HepG2 (cell line): ENCODE results near the gene CHRD. TPM values are rescaled to one million over a fixed set of nuclear protein-coding genes. Genes with fewer than 3 reads are reported as not detected.
A peak's percentile ranks its signal among the peaks of the same experiment; 100 is the strongest.

ENCODE experiments used
- AGO2 ChIP-seq: fragments of 200-400 bp; formaldehyde crosslinking; optimal IDR thresholded peaks from 2 replicates; pipeline ENCODE3; 2017; ENCODE audit warnings: mild to moderate bottlenecking, low read depth, low read length, moderate library complexity
- CBX5 ChIP-seq: sonication (generic); formaldehyde crosslinking; IDR thresholded peaks from 2 replicates; pipeline ENCODE4 v1.4.0; 2020; ENCODE audit warnings: missing genetic modification reagents, borderline replicate concordance
- HES4 ChIP-seq: sonication (generic); formaldehyde crosslinking; IDR thresholded peaks from 2 replicates; pipeline ENCODE4 v1.9.0; 2021; ENCODE audit warnings: mild to moderate bottlenecking, missing genetic modification reagents, borderline replicate concordance
- RBFOX2 ChIP-seq: fragments of 200-400 bp; formaldehyde crosslinking; IDR thresholded peaks from 2 replicates; pipeline ENCODE4 v1.6.1; 2017; ENCODE audit warnings: low read depth, mild to moderate bottlenecking, low read length
- RELA ChIP-seq: sonication (generic); formaldehyde crosslinking; IDR thresholded peaks from 2 replicates; pipeline ENCODE4 v1.4.0; 2020; ENCODE audit warnings: missing genetic modification reagents
- TOE1 ChIP-seq: sonication (generic); formaldehyde crosslinking; IDR thresholded peaks from 2 replicates; pipeline ENCODE4 v1.4.0; 2020; ENCODE audit warnings: mild to moderate bottlenecking, missing genetic modification reagents
- ZNF33A ChIP-seq: sonication (generic); formaldehyde crosslinking; IDR thresholded peaks from 2 replicates; pipeline ENCODE4 v1.5.1; 2020; ENCODE audit warnings: missing genetic modification reagents, mild to moderate bottlenecking, moderate library complexity, borderline replicate concordance
- ZNF430 ChIP-seq: sonication (generic); formaldehyde crosslinking; IDR thresholded peaks from 2 replicates; pipeline ENCODE4 v1.9.0; 2021; ENCODE audit warnings: mild to moderate bottlenecking, missing genetic modification reagents
- ZNF644 ChIP-seq: IDR thresholded peaks from 2 replicates; pipeline ENCODE4 v1.6.1; 2016; ENCODE audit warnings: low read depth
- ZNF672 ChIP-seq: sonication (generic); formaldehyde crosslinking; IDR thresholded peaks from 2 replicates; pipeline ENCODE4 v1.8.1; 2022; ENCODE audit warnings: missing genetic modification reagents
- polyA plus RNA-seq, 8 experiments: library from polyadenylated mRNA; depleted of rRNA in 3 of 8; stranded (reverse) in 7 of 8; unstranded in 1 of 8; fragments of >200 nt; fragmentation: Illumina TruSeq in 4 of 8; extraction: Trizol in 4 of 8; gene quantifications; 2 replicates each; pipeline versions ENCODE4 v1.2.1 to v1.2.3, GENCODE V29; 2011 to 2016; ENCODE audit warnings: low read depth in 4 of 8, missing spikeins in 1 of 8, mixed read lengths in 1 of 8; ENCODE audit not compliant: insufficient read depth in 1 of 8
- total RNA-seq, 5 experiments: library from RNA; depleted of rRNA; stranded (reverse); fragments of >200 nt; fragmentation: Illumina TruSeq; extraction: Trizol; gene quantifications; 2 replicates each; pipeline ENCODE4 v1.2.3, GENCODE V29; 2016; ENCODE audit warnings: low read depth in 1 of 5
- TF ChIP-seq, protein P1 (sequence below): sonication (generic); formaldehyde crosslinking; IDR thresholded peaks from 2 replicates; pipeline ENCODE4 v1.4.0; 2020; ENCODE audit warnings: low read depth, missing genetic modification reagents
- TF ChIP-seq, protein P2 (sequence below): sonication (generic); formaldehyde crosslinking; IDR thresholded peaks from 2 replicates; pipeline ENCODE4 v1.8.1; 2023; ENCODE audit warnings: mild to moderate bottlenecking, missing genetic modification reagents
- TF ChIP-seq, protein P3 (sequence below): sonication (generic); formaldehyde crosslinking; IDR thresholded peaks from 2 replicates; pipeline ENCODE4 v1.5.1; 2020; ENCODE audit warnings: mild to moderate bottlenecking, missing genetic modification reagents, moderate library complexity
- TF ChIP-seq, protein P4 (sequence below), 2 experiments: fragments of 450-650 bp in 1 of 2; sonication (generic) in 1 of 2; formaldehyde crosslinking; IDR thresholded peaks; 2 replicates each; pipeline versions ENCODE4 v1.5.0 to v1.8.0; 2020 to 2022; ENCODE audit warnings: mild to moderate bottlenecking in 1 of 2, missing genetic modification reagents in 1 of 2
- TF ChIP-seq, protein P5 (sequence below): sonication (generic); formaldehyde crosslinking; IDR thresholded peaks from 2 replicates; pipeline ENCODE4 v1.4.0; 2020; ENCODE audit warnings: missing genetic modification reagents

CHRD gene
- total and polyA plus RNA-seq, 2 of the 13 experiments (the other 11 are each of a cell fraction or from before 2014, with no cell fraction given): 22.2 to 35.2 TPM

DNA sequence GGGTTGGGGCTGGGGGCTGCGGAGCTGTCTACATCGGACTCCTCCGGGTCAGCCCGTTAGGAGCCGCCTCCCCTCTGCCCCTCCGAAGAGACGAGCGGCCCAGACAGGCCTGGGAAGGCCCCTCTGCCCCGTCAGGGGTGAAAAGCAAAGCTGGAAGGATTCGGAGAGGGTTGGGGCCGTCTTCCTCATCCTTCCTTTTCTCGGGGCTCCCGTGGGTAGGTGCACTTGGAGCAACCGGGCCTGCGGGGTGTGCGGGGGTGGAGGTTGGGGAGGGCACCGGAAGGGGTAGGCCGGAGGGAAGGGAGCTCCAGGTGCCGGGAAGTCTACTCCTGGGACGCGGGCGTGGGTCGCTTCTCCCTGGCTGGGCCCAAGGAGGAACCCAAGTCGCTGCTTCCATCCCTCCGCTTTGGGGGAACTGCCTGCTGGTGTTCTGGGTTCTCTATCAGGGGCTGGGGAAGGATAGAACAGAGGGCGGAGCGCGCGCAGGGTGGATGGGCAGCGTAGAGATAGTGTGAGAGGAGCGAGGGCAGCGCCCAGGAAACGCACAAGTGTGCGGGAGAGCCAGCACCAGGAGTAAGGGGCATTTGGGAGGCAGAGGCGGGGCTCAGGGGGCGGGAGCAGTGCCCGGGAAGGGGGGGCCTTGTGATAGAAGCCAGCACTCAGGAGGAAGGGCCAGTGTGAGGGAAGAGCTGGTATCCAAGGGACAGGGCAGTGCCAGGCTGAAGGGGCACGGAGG lies 17.8 kb upstream of the CHRD start (continued):
- TF ChIP-seq, protein P1, sequence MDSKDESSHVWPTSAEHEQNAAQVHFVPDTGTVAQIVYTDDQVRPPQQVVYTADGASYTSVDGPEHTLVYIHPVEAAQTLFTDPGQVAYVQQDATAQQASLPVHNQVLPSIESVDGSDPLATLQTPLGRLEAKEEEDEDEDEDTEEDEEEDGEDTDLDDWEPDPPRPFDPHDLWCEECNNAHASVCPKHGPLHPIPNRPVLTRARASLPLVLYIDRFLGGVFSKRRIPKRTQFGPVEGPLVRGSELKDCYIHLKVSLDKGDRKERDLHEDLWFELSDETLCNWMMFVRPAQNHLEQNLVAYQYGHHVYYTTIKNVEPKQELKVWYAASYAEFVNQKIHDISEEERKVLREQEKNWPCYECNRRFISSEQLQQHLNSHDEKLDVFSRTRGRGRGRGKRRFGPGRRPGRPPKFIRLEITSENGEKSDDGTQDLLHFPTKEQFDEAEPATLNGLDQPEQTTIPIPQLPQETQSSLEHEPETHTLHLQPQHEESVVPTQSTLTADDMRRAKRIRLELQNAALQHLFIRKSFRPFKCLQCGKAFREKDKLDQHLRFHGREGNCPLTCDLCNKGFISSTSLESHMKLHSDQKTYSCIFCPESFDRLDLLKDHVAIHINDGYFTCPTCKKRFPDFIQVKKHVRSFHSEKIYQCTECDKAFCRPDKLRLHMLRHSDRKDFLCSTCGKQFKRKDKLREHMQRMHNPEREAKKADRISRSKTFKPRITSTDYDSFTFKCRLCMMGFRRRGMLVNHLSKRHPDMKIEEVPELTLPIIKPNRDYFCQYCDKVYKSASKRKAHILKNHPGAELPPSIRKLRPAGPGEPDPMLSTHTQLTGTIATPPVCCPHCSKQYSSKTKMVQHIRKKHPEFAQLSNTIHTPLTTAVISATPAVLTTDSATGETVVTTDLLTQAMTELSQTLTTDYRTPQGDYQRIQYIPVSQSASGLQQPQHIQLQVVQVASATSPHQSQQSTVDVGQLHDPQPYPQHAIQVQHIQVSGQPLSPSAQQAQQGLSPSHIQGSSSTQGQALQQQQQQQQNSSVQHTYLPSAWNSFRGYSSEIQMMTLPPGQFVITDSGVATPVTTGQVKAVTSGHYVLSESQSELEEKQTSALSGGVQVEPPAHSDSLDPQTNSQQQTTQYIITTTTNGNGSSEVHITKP: no peak
- TF ChIP-seq, protein P2, sequence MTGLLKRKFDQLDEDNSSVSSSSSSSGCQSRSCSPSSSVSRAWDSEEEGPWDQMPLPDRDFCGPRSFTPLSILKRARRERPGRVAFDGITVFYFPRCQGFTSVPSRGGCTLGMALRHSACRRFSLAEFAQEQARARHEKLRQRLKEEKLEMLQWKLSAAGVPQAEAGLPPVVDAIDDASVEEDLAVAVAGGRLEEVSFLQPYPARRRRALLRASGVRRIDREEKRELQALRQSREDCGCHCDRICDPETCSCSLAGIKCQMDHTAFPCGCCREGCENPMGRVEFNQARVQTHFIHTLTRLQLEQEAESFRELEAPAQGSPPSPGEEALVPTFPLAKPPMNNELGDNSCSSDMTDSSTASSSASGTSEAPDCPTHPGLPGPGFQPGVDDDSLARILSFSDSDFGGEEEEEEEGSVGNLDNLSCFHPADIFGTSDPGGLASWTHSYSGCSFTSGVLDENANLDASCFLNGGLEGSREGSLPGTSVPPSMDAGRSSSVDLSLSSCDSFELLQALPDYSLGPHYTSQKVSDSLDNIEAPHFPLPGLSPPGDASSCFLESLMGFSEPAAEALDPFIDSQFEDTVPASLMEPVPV: 0 out of 2 replicates have a peak, but pooled peaks have one; percentile 7
- TF ChIP-seq AGO2: peak; percentile 88
- no peak for TF ChIP-seq RELA
- TF ChIP-seq TOE1 (CRISPR knock-in tag): no peak
- TF ChIP-seq ZNF430 (CRISPR knock-in tag): no peak
- TF ChIP-seq RBFOX2: no peak
- no peak for TF ChIP-seq CBX5 (CRISPR knock-in tag)
- TF ChIP-seq, protein P3, sequence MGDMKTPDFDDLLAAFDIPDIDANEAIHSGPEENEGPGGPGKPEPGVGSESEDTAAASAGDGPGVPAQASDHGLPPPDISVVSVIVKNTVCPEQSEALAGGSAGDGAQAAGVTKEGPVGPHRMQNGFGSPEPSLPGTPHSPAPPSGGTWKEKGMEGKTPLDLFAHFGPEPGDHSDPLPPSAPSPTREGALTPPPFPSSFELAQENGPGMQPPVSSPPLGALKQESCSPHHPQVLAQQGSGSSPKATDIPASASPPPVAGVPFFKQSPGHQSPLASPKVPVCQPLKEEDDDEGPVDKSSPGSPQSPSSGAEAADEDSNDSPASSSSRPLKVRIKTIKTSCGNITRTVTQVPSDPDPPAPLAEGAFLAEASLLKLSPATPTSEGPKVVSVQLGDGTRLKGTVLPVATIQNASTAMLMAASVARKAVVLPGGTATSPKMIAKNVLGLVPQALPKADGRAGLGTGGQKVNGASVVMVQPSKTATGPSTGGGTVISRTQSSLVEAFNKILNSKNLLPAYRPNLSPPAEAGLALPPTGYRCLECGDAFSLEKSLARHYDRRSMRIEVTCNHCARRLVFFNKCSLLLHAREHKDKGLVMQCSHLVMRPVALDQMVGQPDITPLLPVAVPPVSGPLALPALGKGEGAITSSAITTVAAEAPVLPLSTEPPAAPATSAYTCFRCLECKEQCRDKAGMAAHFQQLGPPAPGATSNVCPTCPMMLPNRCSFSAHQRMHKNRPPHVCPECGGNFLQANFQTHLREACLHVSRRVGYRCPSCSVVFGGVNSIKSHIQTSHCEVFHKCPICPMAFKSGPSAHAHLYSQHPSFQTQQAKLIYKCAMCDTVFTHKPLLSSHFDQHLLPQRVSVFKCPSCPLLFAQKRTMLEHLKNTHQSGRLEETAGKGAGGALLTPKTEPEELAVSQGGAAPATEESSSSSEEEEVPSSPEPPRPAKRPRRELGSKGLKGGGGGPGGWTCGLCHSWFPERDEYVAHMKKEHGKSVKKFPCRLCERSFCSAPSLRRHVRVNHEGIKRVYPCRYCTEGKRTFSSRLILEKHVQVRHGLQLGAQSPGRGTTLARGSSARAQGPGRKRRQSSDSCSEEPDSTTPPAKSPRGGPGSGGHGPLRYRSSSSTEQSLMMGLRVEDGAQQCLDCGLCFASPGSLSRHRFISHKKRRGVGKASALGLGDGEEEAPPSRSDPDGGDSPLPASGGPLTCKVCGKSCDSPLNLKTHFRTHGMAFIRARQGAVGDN (CRISPR knock-in tag): peak; percentile 8; the same call in 1 of the 2 replicates
- TF ChIP-seq ZNF672 (CRISPR knock-in tag): 0 out of 2 replicates have a peak, but pooled peaks have one; percentile 51
- 0 out of 2 replicates have a peak, but pooled peaks have one; percentile 27 for TF ChIP-seq HES4
- TF ChIP-seq, protein P4, sequence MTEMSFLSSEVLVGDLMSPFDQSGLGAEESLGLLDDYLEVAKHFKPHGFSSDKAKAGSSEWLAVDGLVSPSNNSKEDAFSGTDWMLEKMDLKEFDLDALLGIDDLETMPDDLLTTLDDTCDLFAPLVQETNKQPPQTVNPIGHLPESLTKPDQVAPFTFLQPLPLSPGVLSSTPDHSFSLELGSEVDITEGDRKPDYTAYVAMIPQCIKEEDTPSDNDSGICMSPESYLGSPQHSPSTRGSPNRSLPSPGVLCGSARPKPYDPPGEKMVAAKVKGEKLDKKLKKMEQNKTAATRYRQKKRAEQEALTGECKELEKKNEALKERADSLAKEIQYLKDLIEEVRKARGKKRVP (CRISPR knock-in tag; IDR thresholded peaks at IDR 0.05): 0 out of 4 replicates have a peak, but pooled peaks of 1 of the 2 experiments have one; percentile 17
- TF ChIP-seq ZNF33A: no peak
- TF ChIP-seq ZNF644 (CRISPR knock-in tag): no peak
- TF ChIP-seq, protein P5, sequence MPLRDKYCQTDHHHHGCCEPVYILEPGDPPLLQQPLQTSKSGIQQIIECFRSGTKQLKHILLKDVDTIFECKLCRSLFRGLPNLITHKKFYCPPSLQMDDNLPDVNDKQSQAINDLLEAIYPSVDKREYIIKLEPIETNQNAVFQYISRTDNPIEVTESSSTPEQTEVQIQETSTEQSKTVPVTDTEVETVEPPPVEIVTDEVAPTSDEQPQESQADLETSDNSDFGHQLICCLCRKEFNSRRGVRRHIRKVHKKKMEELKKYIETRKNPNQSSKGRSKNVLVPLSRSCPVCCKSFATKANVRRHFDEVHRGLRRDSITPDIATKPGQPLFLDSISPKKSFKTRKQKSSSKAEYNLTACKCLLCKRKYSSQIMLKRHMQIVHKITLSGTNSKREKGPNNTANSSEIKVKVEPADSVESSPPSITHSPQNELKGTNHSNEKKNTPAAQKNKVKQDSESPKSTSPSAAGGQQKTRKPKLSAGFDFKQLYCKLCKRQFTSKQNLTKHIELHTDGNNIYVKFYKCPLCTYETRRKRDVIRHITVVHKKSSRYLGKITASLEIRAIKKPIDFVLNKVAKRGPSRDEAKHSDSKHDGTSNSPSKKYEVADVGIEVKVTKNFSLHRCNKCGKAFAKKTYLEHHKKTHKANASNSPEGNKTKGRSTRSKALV: peak; percentile 7; the same call in 1 of the 2 replicates
